ENCODE results near the gene ETF1.
"Not testable (repeated sequence)": the region's sequence is repeated elsewhere in the genome, so short reads cannot be mapped to it uniquely, and the experiment has no call there.

Gene ETF1

GRCh38 chr5:138476918-138477317, 66.1 kb downstream of the ETF1 start:
- no peak for DNase-seq

GRCh38 chr5:138473151-138473550, 69.9 kb downstream of the ETF1 start:
- DNase-seq, result not testable (repeated sequence)

GRCh38 chr5:138472353-138472752, 70.7 kb downstream of the ETF1 start:
- no peak for DNase-seq

GRCh38 chr5:138471052-138471361, 72.0 kb downstream of the ETF1 start:
- no peak for DNase-seq

- no peak for DNase-seq
Measured at GRCh38 chr5:138470322-138471051, 72.5 kb downstream of the ETF1 start.

GRCh38 chr5:138469540-138470321, 73.3 kb downstream of the ETF1 start:
- no peak for DNase-seq

GRCh38 chr5:138468966-138469539, 74.0 kb downstream of the ETF1 start:
- DNase-seq, result no peak

- DNase-seq, result no peak
Measured at GRCh38 chr5:138468133-138468965, 74.7 kb downstream of the ETF1 start.

- DNase-seq, result no peak
Measured at GRCh38 chr5:138467711-138468132, 75.3 kb downstream of the ETF1 start.

GRCh38 chr5:138466900-138467710, 75.9 kb downstream of the ETF1 start:
- no peak for DNase-seq

GRCh38 chr5:138466125-138466899, 76.7 kb downstream of the ETF1 start:
- DNase-seq, result no peak

- DNase-seq, result peak; percentile 95
Measured at GRCh38 chr5:138465261-138466124, 77.5 kb downstream of the ETF1 start, which contains the start of gene EGR1. TSS of gene EGR1 (plus strand) at chr5:138465479. CDS start at chr5:138465762, 283 bp downstream.

- DNase-seq, result peak; percentile 95
Measured at GRCh38 chr5:138464388-138465260, 78.4 kb downstream of the ETF1 start.

GRCh38 chr5:138464008-138464387, 79.0 kb downstream of the ETF1 start:
- peak; percentile 95 for DNase-seq

- no peak for DNase-seq
Measured at GRCh38 chr5:138463419-138464007, 79.5 kb downstream of the ETF1 start.

GRCh38 chr5:138461343-138462125, 81.5 kb downstream of the ETF1 start:
- no peak for DNase-seq

GRCh38 chr5:138460032-138460693, 82.9 kb downstream of the ETF1 start:
- no peak for DNase-seq
